Mesothelial cell of epicardium (in vitro differentiated cells): ENCODE measurements around the gene TSHZ1. TPM values are rescaled to one million over a fixed set of nuclear protein-coding genes. Genes with fewer than 3 reads are reported as not detected.

Source experiments
- DNase-seq, 2 experiments: peaks; one replicate each; pipeline ENCODE4 v3.0.0; 2021; ENCODE audit warnings: low spot score in 2 of 2; ENCODE audit not compliant: unreplicated experiment in 2 of 2
- H3K27ac Mint-ChIP-seq: 2 replicates; pipeline ENCODE4 v1.8.0; 2021; ENCODE audit warnings: mixed read lengths
- H3K27me3 Mint-ChIP-seq: 2 replicates; pipeline ENCODE4 v1.8.0; 2021; ENCODE audit warnings: low read depth, mixed read lengths
- H3K36me3 Mint-ChIP-seq: 2 replicates; pipeline ENCODE4 v1.8.0; 2021; ENCODE audit warnings: mixed read lengths
- H3K4me1 Mint-ChIP-seq: 2 replicates; pipeline ENCODE4 v1.8.0; 2021; ENCODE audit warnings: mixed read lengths
- H3K4me3 Mint-ChIP-seq: 2 replicates; pipeline ENCODE4 v1.8.0; 2021; ENCODE audit warnings: mild to moderate bottlenecking, moderate library complexity, mixed read lengths
- H3K9me3 Mint-ChIP-seq: 2 replicates; pipeline ENCODE4 v1.8.0; 2021; ENCODE audit warnings: mixed read lengths
- total RNA-seq: library from RNA; stranded (reverse); gene quantifications from 3 replicates; pipeline ENCODE4 v1.2.1, GENCODE V29; 2021
- TF ChIP-seq, protein P1 (sequence below): fragments of 200-600 bp; sonication (generic); IDR thresholded peaks from one replicate; pipeline ENCODE4 v1.5.0; 2021; ENCODE audit warnings: antibody characterized with exemption; ENCODE audit not compliant: unreplicated experiment

TSHZ1 gene
- total RNA-seq, 1 donor from 2014 or later = 48.6 TPM

DNA sequence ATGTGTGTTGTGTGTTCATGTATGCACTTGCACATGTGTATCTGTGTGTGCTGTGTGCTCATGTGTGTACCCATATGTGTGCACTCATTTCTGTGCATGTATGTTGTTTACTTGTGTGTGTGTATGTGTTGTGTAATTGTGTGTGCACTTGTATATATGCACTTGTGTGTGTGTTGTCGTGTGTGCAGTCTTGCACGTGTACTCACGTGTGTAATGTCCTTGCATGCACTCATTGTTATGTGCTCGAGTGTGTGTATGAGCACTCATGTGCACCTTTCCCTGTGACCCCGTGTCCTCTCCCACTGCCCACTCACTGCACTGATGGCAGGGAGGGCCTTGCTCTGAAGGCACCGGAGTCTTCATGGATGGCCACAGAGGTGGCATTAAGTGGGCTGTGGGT is 124.9 kb downstream of the TSHZ1 start:
- Mint-ChIP-seq H3K36me3 (no peaks in the 10 kb centered on the region), H3K27ac (no peak overlapping the region), H3K4me3 (no peak overlapping the region), H3K4me1 (no peaks in the 10 kb centered on the region), H3K9me3 (no peaks in the 10 kb centered on the region), H3K27me3 (no peaks in the 10 kb centered on the region)
- TF ChIP-seq, protein P1, sequence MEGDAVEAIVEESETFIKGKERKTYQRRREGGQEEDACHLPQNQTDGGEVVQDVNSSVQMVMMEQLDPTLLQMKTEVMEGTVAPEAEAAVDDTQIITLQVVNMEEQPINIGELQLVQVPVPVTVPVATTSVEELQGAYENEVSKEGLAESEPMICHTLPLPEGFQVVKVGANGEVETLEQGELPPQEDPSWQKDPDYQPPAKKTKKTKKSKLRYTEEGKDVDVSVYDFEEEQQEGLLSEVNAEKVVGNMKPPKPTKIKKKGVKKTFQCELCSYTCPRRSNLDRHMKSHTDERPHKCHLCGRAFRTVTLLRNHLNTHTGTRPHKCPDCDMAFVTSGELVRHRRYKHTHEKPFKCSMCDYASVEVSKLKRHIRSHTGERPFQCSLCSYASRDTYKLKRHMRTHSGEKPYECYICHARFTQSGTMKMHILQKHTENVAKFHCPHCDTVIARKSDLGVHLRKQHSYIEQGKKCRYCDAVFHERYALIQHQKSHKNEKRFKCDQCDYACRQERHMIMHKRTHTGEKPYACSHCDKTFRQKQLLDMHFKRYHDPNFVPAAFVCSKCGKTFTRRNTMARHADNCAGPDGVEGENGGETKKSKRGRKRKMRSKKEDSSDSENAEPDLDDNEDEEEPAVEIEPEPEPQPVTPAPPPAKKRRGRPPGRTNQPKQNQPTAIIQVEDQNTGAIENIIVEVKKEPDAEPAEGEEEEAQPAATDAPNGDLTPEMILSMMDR = no peak
- no peak for DNase-seq

DNA sequence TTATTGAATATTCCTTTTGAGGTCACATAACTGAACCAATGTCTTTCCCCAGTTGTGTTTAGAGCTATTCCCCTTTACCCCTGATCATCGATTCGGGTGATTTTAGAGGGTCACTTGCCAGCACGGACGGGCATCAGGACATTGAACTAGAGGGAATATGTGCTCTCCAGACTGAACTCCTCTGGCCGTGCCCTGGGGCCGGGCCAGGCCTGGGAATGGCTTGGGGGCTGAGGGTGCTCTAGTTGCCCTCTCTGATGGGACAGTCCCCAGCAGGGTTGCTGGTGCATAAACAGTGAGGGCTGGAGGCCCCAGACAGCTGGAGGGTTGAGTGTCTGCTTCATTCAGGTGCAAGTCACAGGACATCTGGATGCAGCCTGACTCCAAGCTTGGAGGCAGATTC is 126.2 kb downstream of the TSHZ1 start:
- Mint-ChIP-seq H3K36me3 (no peaks in the 10 kb centered on the region), H3K9me3 (no peaks in the 10 kb centered on the region), H3K27ac (no peak overlapping the region), H3K4me1 (peaks cover 4% of the 10 kb centered on the region), H3K4me3 (no peak overlapping the region), H3K27me3 (no peaks in the 10 kb centered on the region)
- TF ChIP-seq, protein P1 = no peak
- no peak for DNase-seq

DNA sequence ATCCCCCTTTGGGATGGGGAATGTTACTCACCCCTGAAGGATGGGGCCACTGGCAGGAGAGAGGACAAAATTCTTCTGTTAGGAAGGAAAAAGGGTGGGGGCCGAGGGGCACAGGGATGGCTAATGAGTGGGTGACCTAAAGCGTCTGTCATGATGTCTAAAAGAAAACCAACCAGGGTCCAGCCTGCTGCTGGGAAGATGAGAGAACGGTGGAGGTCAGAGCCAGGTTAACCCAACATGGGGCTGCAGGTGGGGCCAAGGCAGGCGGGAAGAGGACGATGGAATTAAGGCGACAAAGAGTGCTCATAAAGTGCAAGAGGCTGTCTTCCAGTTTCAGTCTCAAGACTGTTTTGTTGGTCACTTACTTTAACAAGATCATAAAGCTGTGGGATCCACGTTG is 126.8 kb downstream of the TSHZ1 start:
- Mint-ChIP-seq H3K9me3 (no peaks in the 10 kb centered on the region), H3K27me3 (no peaks in the 10 kb centered on the region), H3K36me3 (no peaks in the 10 kb centered on the region), H3K27ac (no peak overlapping the region), H3K4me1 (peaks cover 5% of the 10 kb centered on the region), H3K4me3 (no peak overlapping the region)
- TF ChIP-seq, protein P1 = no peak
- DNase-seq = no peak

DNA sequence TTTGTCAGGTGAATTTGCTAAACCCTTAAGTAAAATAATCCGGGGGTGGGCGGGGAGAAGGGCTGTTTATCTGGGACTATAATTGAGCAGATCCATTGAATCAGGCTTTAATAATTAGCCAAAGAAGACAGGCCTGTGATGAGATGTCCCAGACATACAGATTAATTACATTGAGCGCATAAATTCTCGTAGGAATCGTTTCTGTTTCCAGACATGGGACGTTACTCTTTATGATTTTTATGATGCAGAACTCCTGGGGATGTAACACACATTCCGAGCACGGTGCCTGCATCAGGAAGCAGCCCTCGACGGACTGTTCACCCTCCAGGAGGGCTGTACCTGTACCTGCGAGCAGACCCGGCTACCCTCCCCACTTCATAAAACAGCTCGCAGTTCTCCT is 128.0 kb downstream of the TSHZ1 start:
- DNase-seq = no peak
- no peaks in the 10 kb centered on the region for H3K27me3 Mint-ChIP-seq
- H3K36me3 Mint-ChIP-seq = no peaks in the 10 kb centered on the region
- TF ChIP-seq, protein P1 = no peak
- no peaks in the 10 kb centered on the region for H3K9me3 Mint-ChIP-seq
- peaks cover 8% of the 10 kb centered on the region for H3K4me1 Mint-ChIP-seq
- no peak overlapping the region for H3K27ac Mint-ChIP-seq
- H3K4me3 Mint-ChIP-seq = no peak overlapping the region

Other genes starting within 250 kb of the TSHZ1 start
- 47.0 to 52.6 TPM (median 52.1 TPM) in 3 replicates for gene PTGR3, start 1.7 kb upstream of the TSHZ1 start, total RNA-seq
- not detected in 3 replicates for gene SMIM21, start 216.9 kb downstream of the TSHZ1 start, total RNA-seq